Non-pigmented ciliary epithelial cell (primary cell): ENCODE measurements around the gene TSPAN12.
"Not testable (repeated sequence)": the region's sequence is repeated elsewhere in the genome, so short reads cannot be mapped to it uniquely, and the experiment has no call there.

ENCODE experiments used
- DNase-seq: peaks from one replicate; pipeline ENCODE4 v3.0.0-alpha.2; 2010; ENCODE audit warnings: low read depth

TSPAN12 gene

GRCh38 chr7:120805636-120806388, 52.1 kb downstream of the TSPAN12 start:
- DNase-seq = peak; percentile 13

GRCh38 chr7:120802751-120803150, 55.2 kb downstream of the TSPAN12 start:
- DNase-seq = no peak

GRCh38 chr7:120799813-120800475, 58.0 kb downstream of the TSPAN12 start:
- DNase-seq = no peak

- no peak for DNase-seq
These were observed 58.8 kb downstream of the TSPAN12 start for GRCh38 chr7:120799147-120799546.

GRCh38 chr7:120797026-120797645, 60.8 kb downstream of the TSPAN12 start:
- DNase-seq = no peak

GRCh38 chr7:120794106-120794729, 63.7 kb downstream of the TSPAN12 start:
- DNase-seq = no peak

GRCh38 chr7:120793213-120793936, 64.6 kb downstream of the TSPAN12 start:
- no peak for DNase-seq

GRCh38 chr7:120792861-120793130, 65.1 kb downstream of the TSPAN12 start:
- no peak for DNase-seq

- DNase-seq = peak; percentile 20
These were observed 65.7 kb downstream of the TSPAN12 start for GRCh38 chr7:120792091-120792860.

- DNase-seq = no peak
These were observed 72.8 kb downstream of the TSPAN12 start for GRCh38 chr7:120785095-120785494.

GRCh38 chr7:120783721-120784120, 74.2 kb downstream of the TSPAN12 start:
- no peak for DNase-seq

- DNase-seq = no peak
These were observed 74.7 kb downstream of the TSPAN12 start for GRCh38 chr7:120783273-120783672.

GRCh38 chr7:120781924-120782323, 76.0 kb downstream of the TSPAN12 start:
- not testable (repeated sequence) for DNase-seq

- DNase-seq = no peak
These were observed 77.0 kb downstream of the TSPAN12 start for GRCh38 chr7:120780938-120781337.

- DNase-seq = not testable (repeated sequence)
These were observed 77.5 kb downstream of the TSPAN12 start for GRCh38 chr7:120780451-120780850.

GRCh38 chr7:120779078-120779477, 78.9 kb downstream of the TSPAN12 start:
- DNase-seq = not testable (repeated sequence)

GRCh38 chr7:120775755-120776154, 82.2 kb downstream of the TSPAN12 start:
- no peak for DNase-seq

GRCh38 chr7:120774481-120774880, 83.5 kb downstream of the TSPAN12 start:
- DNase-seq = no peak

- DNase-seq = no peak
These were observed 87.7 kb downstream of the TSPAN12 start for GRCh38 chr7:120770206-120770605.

GRCh38 chr7:120760851-120761250, 97.1 kb downstream of the TSPAN12 start:
- DNase-seq = no peak

- no peak for DNase-seq
These were observed 97.9 kb downstream of the TSPAN12 start for GRCh38 chr7:120760050-120760449.
